GM12801 (cell line): Measurements from ENCODE around the gene NFATC4.

Experiments
- TF ChIP-seq, protein P1 (sequence below): IDR thresholded peaks from one replicate; pipeline ENCODE4 v1.5.1; 2011; ENCODE audit warnings: control low read depth; ENCODE audit not compliant: insufficient read length; ENCODE audit errors: extremely low read depth

NFATC4 gene

GRCh38 chr14:24417832-24418491 is 50.0 kb downstream of the NFATC4 start:
- TF ChIP-seq, protein P1, sequence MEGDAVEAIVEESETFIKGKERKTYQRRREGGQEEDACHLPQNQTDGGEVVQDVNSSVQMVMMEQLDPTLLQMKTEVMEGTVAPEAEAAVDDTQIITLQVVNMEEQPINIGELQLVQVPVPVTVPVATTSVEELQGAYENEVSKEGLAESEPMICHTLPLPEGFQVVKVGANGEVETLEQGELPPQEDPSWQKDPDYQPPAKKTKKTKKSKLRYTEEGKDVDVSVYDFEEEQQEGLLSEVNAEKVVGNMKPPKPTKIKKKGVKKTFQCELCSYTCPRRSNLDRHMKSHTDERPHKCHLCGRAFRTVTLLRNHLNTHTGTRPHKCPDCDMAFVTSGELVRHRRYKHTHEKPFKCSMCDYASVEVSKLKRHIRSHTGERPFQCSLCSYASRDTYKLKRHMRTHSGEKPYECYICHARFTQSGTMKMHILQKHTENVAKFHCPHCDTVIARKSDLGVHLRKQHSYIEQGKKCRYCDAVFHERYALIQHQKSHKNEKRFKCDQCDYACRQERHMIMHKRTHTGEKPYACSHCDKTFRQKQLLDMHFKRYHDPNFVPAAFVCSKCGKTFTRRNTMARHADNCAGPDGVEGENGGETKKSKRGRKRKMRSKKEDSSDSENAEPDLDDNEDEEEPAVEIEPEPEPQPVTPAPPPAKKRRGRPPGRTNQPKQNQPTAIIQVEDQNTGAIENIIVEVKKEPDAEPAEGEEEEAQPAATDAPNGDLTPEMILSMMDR: no peak

GRCh38 chr14:24418492-24418873 is 50.5 kb downstream of the NFATC4 start:
- TF ChIP-seq, protein P1: no peak

DNA sequence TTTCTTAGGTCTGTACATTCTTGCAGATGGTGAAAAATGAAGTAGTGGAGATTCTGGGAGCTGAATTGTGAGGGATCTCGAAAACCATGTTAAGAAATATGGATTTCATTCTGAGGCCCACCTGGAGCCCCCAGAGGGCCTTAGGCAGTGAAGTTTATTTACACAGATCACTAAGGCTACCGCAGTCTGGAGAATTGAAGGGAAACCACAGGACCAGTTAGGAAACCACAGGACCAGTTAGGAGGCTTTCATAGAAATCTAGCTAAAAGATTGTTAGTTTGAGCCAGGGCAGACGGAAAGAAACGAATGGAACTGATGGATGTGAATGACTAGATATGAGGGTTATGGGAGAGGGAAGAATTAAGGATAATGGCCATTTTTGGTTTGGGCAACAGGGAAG is 54.3 kb downstream of the NFATC4 start:
- TF ChIP-seq, protein P1: no peak

GRCh38 chr14:24422694-24423601 is 55.0 kb downstream of the NFATC4 start:
- TF ChIP-seq, protein P1: no peak

DNA sequence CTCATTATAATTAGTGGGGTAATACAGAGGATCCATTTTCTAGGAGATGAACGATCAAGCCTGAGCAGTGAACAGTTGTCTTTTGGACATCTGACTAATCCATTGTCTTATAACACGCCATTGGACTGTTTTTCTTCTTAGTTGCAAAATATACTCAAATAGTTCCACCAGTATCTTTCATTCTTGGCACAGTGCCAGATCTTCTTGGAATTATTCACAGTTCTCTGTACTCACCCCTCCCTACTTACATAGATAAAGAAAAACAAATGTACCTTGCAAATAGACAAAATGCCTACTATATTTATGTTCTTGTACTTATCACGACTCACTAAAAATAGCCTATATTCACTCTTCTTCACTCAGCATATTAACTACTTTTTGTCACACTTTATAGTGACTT is 57.7 kb downstream of the NFATC4 start:
- TF ChIP-seq, protein P1: no peak

- TF ChIP-seq, protein P1: no peak
These were observed 58.3 kb downstream of the NFATC4 start for GRCh38 chr14:24426150-24426911.
